Neural cell (in vitro differentiated cells): ENCODE data around the gene ZNHIT2. TPM values are rescaled to one million over a fixed set of nuclear protein-coding genes. Genes with fewer than 3 reads are reported as not detected.

Experiments used
- H2AFZ ChIP-seq: fragments of 200-600, 300-800 bp; sonication (generic), shearing (Covaris generic); 2 replicates; pipeline ENCODE4 v1.6.0; 2014; ENCODE audit warnings: low read depth, mild to moderate bottlenecking, antibody characterized with exemption, low read length, moderate library complexity
- H3F3A ChIP-seq: fragments of 200-600 bp; shearing (Covaris generic); 2 replicates; pipeline ENCODE4 v1.6.1; 2016; ENCODE audit warnings: mild to moderate bottlenecking, moderate library complexity, mixed read lengths, antibody characterized with exemption, low read length; ENCODE audit not compliant: insufficient read depth, poor library complexity, severe bottlenecking
- H3K27ac ChIP-seq: fragments of 200-600, 300-800 bp; sonication (generic), shearing (Covaris generic); 2 replicates; pipeline ENCODE4 v1.5.1; 2014; ENCODE audit warnings: mild to moderate bottlenecking, low read length, moderate library complexity
- H3K27me3 ChIP-seq: fragments of 300-800, 200-600 bp; sonication (generic), shearing (Covaris generic); 2 replicates; pipeline ENCODE4 v1.6.0; 2014; ENCODE audit warnings: mild to moderate bottlenecking, low read depth, low read length, moderate library complexity; ENCODE audit not compliant: insufficient read depth
- H3K36me3 ChIP-seq: fragments of 300-800, 200-600 bp; sonication (generic), shearing (Covaris generic); 2 replicates; pipeline ENCODE4 v1.5.1; 2014; ENCODE audit warnings: mild to moderate bottlenecking, antibody characterized with exemption, low read length, moderate library complexity; ENCODE audit not compliant: insufficient read depth
- H3K4me2 ChIP-seq: fragments of 300-800, 200-600 bp; sonication (generic), shearing (Covaris generic); 2 replicates; pipeline ENCODE4 v1.6.0; 2014; ENCODE audit warnings: mild to moderate bottlenecking, low read length
- H3K4me3 ChIP-seq: fragments of 300-800, 200-600 bp; sonication (generic), shearing (Covaris generic); 2 replicates; pipeline ENCODE4 v1.5.1; 2014; ENCODE audit warnings: mild to moderate bottlenecking, low read length, moderate library complexity
- H3K79me2 ChIP-seq: fragments of 200-600 bp; shearing (Covaris generic); replicated peaks from 2 replicates; pipeline ENCODE4 v1.6.0; 2014; ENCODE audit warnings: mild to moderate bottlenecking, low read length, moderate library complexity; ENCODE audit not compliant: insufficient read depth
- H3K9ac ChIP-seq: fragments of 300-800, 200-600 bp; sonication (generic), shearing (Covaris generic); 2 replicates; pipeline ENCODE4 v1.6.1; 2016; ENCODE audit warnings: mild to moderate bottlenecking, low read length, mixed read lengths
- H3K9me2 ChIP-seq: fragments of 200-600 bp; shearing (Covaris generic); 2 replicates; pipeline ENCODE4 v1.6.1; 2016; ENCODE audit warnings: mild to moderate bottlenecking, low read length, mixed read lengths; ENCODE audit not compliant: insufficient read depth
- H3K9me3 ChIP-seq: fragments of 200-600, 300-800 bp; sonication (generic), shearing (Covaris generic); 2 replicates; pipeline ENCODE4 v1.6.1; 2016; ENCODE audit warnings: mild to moderate bottlenecking, mixed run types, low read length, moderate library complexity, mixed read lengths
- H4K20me1 ChIP-seq: fragments of 200-600 bp; shearing (Covaris generic); 2 replicates; pipeline ENCODE4 v1.6.1; 2016; ENCODE audit warnings: mild to moderate bottlenecking, mixed run types; ENCODE audit not compliant: insufficient read depth
- EP300 ChIP-seq: fragments of 450-650 bp; conservative IDR thresholded peaks from 2 replicates; pipeline ENCODE4 v1.6.1; 2014; ENCODE audit warnings: antibody characterized with exemption, mild to moderate bottlenecking, moderate library complexity; ENCODE audit not compliant: poor library complexity, severe bottlenecking
- EZH2 ChIP-seq: fragments of 200-600, 300-800 bp; shearing (Covaris generic), sonication (generic); IDR thresholded peaks from 2 replicates; pipeline ENCODE4 v1.6.1; 2014; ENCODE audit warnings: antibody characterized with exemption, low read length, borderline replicate concordance, mild to moderate bottlenecking; ENCODE audit not compliant: insufficient read depth, poor library complexity, severe bottlenecking
- MXI1 ChIP-seq: fragments of 450-650 bp; conservative IDR thresholded peaks from 2 replicates; pipeline ENCODE4 v1.6.1; 2014; ENCODE audit warnings: antibody characterized with exemption, mild to moderate bottlenecking; ENCODE audit not compliant: poor library complexity, severe bottlenecking
- POLR2AphosphoS5 ChIP-seq: IDR thresholded peaks from 2 replicates; pipeline ENCODE4 v1.6.1; 2012
- RAD21 ChIP-seq: fragments of 450-650 bp; conservative IDR thresholded peaks from 2 replicates; pipeline ENCODE4 v1.6.1; 2014; ENCODE audit warnings: antibody characterized with exemption, mild to moderate bottlenecking, moderate library complexity
- SMC3 ChIP-seq: fragments of 450-650 bp; conservative IDR thresholded peaks from 2 replicates; pipeline ENCODE4 v1.6.1; 2014; ENCODE audit warnings: antibody characterized with exemption, mild to moderate bottlenecking, moderate library complexity; ENCODE audit not compliant: poor library complexity
- TAF1 ChIP-seq: IDR thresholded peaks from 2 replicates; pipeline ENCODE4 v1.6.1; 2012; ENCODE audit warnings: low read depth
- polyA plus RNA-seq: library from polyadenylated mRNA; depleted of rRNA; stranded (reverse); fragments of >200 nt; gene quantifications from 2 replicates; pipeline ENCODE4 v1.2.3, GENCODE V29; 2014
- TF ChIP-seq, protein P1 (sequence below): fragments of 450-650 bp; IDR thresholded peaks from 2 replicates; pipeline ENCODE4 v1.5.1; 2014; ENCODE audit warnings: antibody characterized with exemption, mild to moderate bottlenecking, moderate library complexity; ENCODE audit not compliant: poor library complexity, severe bottlenecking
- TF ChIP-seq, protein P2 (sequence below): IDR thresholded peaks from 2 replicates; pipeline ENCODE4 v1.6.1; 2012; ENCODE audit warnings: borderline replicate concordance

Gene ZNHIT2
- polyA plus RNA-seq, 1 donor from 2014 or later, result 7.0 TPM

DNA sequence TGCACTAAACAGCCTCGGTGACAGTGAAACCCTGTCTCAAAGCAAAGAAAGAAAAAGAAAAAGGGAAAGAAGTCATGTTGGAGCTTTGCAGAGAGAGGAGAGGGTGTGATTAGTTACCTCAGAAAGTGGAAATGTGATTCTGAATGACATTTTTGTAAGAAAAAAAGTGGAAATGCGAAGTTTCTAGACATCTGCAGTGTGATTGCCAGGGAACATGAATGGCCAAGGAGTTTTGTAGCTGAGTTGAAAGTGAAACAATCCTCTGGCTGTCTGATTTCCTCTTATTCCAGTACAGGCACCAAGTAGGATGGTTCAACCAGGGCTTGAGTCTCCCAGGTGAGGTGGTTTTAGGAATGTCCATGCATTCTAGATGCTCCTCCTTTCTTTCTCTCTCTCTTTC, 34.6 kb upstream of the ZNHIT2 start:
- no peak overlapping the region for H3K4me3 ChIP-seq
- no peaks in the 10 kb centered on the region for H3K36me3 ChIP-seq
- no peak overlapping the region for H3K9ac ChIP-seq
- no peaks in the 10 kb centered on the region for H3K9me3 ChIP-seq
- H3K9me2 ChIP-seq, result no peaks in the 10 kb centered on the region
- no peaks in the 10 kb centered on the region for H3F3A ChIP-seq
- no peak overlapping the region for H3K27ac ChIP-seq
- H3K27me3 ChIP-seq, result no peaks in the 10 kb centered on the region
- TF ChIP-seq EZH2 (no peak), EP300 (no peak), RAD21 (no peak), MXI1 (no peak), TAF1 (no peak), POLR2AphosphoS5 (no peak), SMC3 (no peak)
- TF ChIP-seq, protein P1, sequence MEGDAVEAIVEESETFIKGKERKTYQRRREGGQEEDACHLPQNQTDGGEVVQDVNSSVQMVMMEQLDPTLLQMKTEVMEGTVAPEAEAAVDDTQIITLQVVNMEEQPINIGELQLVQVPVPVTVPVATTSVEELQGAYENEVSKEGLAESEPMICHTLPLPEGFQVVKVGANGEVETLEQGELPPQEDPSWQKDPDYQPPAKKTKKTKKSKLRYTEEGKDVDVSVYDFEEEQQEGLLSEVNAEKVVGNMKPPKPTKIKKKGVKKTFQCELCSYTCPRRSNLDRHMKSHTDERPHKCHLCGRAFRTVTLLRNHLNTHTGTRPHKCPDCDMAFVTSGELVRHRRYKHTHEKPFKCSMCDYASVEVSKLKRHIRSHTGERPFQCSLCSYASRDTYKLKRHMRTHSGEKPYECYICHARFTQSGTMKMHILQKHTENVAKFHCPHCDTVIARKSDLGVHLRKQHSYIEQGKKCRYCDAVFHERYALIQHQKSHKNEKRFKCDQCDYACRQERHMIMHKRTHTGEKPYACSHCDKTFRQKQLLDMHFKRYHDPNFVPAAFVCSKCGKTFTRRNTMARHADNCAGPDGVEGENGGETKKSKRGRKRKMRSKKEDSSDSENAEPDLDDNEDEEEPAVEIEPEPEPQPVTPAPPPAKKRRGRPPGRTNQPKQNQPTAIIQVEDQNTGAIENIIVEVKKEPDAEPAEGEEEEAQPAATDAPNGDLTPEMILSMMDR, result no peak
- TF ChIP-seq, protein P2, sequence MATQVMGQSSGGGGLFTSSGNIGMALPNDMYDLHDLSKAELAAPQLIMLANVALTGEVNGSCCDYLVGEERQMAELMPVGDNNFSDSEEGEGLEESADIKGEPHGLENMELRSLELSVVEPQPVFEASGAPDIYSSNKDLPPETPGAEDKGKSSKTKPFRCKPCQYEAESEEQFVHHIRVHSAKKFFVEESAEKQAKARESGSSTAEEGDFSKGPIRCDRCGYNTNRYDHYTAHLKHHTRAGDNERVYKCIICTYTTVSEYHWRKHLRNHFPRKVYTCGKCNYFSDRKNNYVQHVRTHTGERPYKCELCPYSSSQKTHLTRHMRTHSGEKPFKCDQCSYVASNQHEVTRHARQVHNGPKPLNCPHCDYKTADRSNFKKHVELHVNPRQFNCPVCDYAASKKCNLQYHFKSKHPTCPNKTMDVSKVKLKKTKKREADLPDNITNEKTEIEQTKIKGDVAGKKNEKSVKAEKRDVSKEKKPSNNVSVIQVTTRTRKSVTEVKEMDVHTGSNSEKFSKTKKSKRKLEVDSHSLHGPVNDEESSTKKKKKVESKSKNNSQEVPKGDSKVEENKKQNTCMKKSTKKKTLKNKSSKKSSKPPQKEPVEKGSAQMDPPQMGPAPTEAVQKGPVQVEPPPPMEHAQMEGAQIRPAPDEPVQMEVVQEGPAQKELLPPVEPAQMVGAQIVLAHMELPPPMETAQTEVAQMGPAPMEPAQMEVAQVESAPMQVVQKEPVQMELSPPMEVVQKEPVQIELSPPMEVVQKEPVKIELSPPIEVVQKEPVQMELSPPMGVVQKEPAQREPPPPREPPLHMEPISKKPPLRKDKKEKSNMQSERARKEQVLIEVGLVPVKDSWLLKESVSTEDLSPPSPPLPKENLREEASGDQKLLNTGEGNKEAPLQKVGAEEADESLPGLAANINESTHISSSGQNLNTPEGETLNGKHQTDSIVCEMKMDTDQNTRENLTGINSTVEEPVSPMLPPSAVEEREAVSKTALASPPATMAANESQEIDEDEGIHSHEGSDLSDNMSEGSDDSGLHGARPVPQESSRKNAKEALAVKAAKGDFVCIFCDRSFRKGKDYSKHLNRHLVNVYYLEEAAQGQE, result no peak
- no peaks in the 10 kb centered on the region for H4K20me1 ChIP-seq
- H2AFZ ChIP-seq, result no peak overlapping the region
- H3K79me2 ChIP-seq, result no peaks in the 10 kb centered on the region
- no peak overlapping the region for H3K4me2 ChIP-seq

DNA sequence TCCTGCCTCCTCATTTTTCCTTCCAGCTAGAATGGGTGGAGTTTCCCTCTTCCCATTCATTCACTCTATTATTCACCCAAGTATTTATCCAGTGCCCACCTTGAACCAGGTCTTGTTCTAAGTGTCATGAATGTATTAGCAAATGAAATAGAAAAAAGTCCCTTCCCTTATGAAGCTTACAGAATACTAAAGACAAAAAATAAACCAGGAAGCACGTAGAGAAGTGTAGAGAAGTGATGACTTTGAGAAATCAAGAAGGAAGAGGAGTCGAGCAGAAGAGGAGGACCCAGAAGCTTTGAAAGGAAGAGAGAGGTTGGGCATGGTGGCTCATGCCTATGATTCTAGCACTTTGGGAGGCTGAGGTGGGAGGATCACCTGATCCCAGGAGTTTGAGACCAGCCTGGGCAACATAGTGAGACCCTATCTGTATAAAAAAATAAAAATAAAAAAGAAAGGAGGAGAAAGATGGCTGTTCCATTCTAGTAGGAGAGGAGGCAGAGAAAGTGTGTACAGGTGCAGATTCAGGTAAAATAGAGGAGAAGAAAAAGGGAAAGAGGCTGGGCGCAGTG, 33.9 kb upstream of the ZNHIT2 start:
- no peak overlapping the region for H2AFZ ChIP-seq
- H3K36me3 ChIP-seq, result no peaks in the 10 kb centered on the region
- no peaks in the 10 kb centered on the region for H3K27me3 ChIP-seq
- H3K9me2 ChIP-seq, result no peaks in the 10 kb centered on the region
- H3K9ac ChIP-seq, result no peak overlapping the region
- no peaks in the 10 kb centered on the region for H3K9me3 ChIP-seq
- no peaks in the 10 kb centered on the region for H3K79me2 ChIP-seq
- no peak overlapping the region for H3K4me2 ChIP-seq
- TF ChIP-seq EZH2, result no peak
- TF ChIP-seq SMC3, result no peak
- TF ChIP-seq MXI1, result no peak
- TF ChIP-seq EP300, result no peak
- TF ChIP-seq RAD21, result no peak
- no peak for TF ChIP-seq POLR2AphosphoS5
- TF ChIP-seq, protein P2, result no peak
- TF ChIP-seq, protein P1, result no peak
- TF ChIP-seq TAF1, result no peak
- H3K4me3 ChIP-seq, result no peak overlapping the region
- H3K27ac ChIP-seq, result no peak overlapping the region
- H3F3A ChIP-seq, result no peaks in the 10 kb centered on the region
- H4K20me1 ChIP-seq, result no peaks in the 10 kb centered on the region
